Kidney (tissue), 14 donors: ENCODE results near the gene NFKBIZ. TPM values are rescaled to one million over a fixed set of nuclear protein-coding genes. Genes with fewer than 3 reads are reported as not detected.

Experiments
- DNase-seq, 5 donors: peaks; one replicate each; pipeline ENCODE4 v3.0.0-alpha.2; 2013 to 2020
- FAIRE-seq: peaks from 2 replicates; lab custom pipeline; 2012; peaks lifted over from hg19 to GRCh38; lab: Jason Lieb, UNC
- H3K27ac ChIP-seq, 2 donors: one replicate each; pipeline ENCODE4 v1.7.0; 2013; ENCODE audit warnings: low read depth in 2 of 2, low read length in 2 of 2, inconsistent platforms in 1 of 2
- H3K27me3 ChIP-seq: one replicate; pipeline ENCODE4 v1.7.1; 2013; ENCODE audit warnings: low read length, inconsistent platforms; ENCODE audit not compliant: control insufficient read depth, insufficient read depth
- H3K36me3 ChIP-seq, 3 donors: one replicate each; pipeline versions ENCODE4 v1.7.0 to v1.7.1; 2013; ENCODE audit warnings: low read length in 3 of 3, control low read depth in 1 of 3, inconsistent platforms in 1 of 3; ENCODE audit not compliant: insufficient read depth in 3 of 3, control insufficient read depth in 2 of 3
- H3K4me1 ChIP-seq, 3 donors: one replicate each; pipeline versions ENCODE4 v1.7.0 to v1.7.1; 2013; ENCODE audit warnings: low read length in 3 of 3, inconsistent platforms in 1 of 3, low read depth in 1 of 3; ENCODE audit not compliant: control insufficient read depth in 2 of 3, insufficient read depth in 2 of 3
- H3K4me3 ChIP-seq, 3 donors: one replicate each; pipeline versions ENCODE4 v1.7.0 to v1.8.1; 2013; ENCODE audit warnings: low read length in 3 of 3, control low read depth in 1 of 3, inconsistent platforms in 1 of 3
- H3K9ac ChIP-seq, 3 donors: one replicate each; pipeline versions ENCODE4 v1.7.0 to v1.7.1; 2013; ENCODE audit warnings: low read length in 3 of 3, control low read depth in 1 of 3, inconsistent platforms in 1 of 3
- H3K9me3 ChIP-seq, 3 donors: one replicate each; pipeline versions ENCODE4 v1.7.0 to v1.7.1; 2013; ENCODE audit warnings: low read length in 3 of 3, control low read depth in 1 of 3, inconsistent platforms in 1 of 3; ENCODE audit not compliant: control insufficient read depth in 2 of 3, insufficient read depth in 1 of 3
- CTCF ChIP-seq: IDR thresholded peaks from 3 replicates; pipeline ENCODE4 v1.5.1; 2012; ENCODE audit warnings: mild to moderate bottlenecking, moderate library complexity, borderline replicate concordance; ENCODE audit not compliant: insufficient read depth; ENCODE audit errors: extremely low read depth
- intact Hi-C: fragments of 100-400 bp; cut with DNase I; formaldehyde crosslinking; loops from one replicate; pipeline ENCODE4 v1.11.1; 2022
- polyA plus RNA-seq: library from polyadenylated mRNA; stranded (reverse); fragments of 350-450 nt; fragmentation: Illumina TruSeq; extraction: RNeasy Lipid Tissue Mini Kit (QIAGEN cat#74804); gene quantifications from one replicate; pipeline ENCODE4 v1.2.3, GENCODE V29; 2014; ENCODE audit warnings: low read depth, low replicate concordance; ENCODE audit not compliant: insufficient read depth
- total RNA-seq: library from RNA; stranded (reverse); fragmentation: NEBNext Ultra II Directional; extraction: Animal tissue kit (Norgen Biotek cat#: 25700); gene quantifications from one replicate; pipeline ENCODE4 v1.2.1, GENCODE V29; 2021
- donor health status: control.
- donor health status: control.
- donor health status: control.
- donor health status: control.
- donor health status: control.
- donor health status: DM: yes; HTN: yes; CAD: no.
- donor health status: Normal renal cell carcinoma (clear cell type).

The NFKBIZ gene
- total and polyA plus RNA-seq, 2 donors from 2014 or later: 6.7 to 196 TPM

- intact Hi-C loops: loop anchor here (5.0 kb wide), 1 partner anchor 403 kb away; no protein-coding TSS in a partner anchor
- H3K9ac ChIP-seq: no peak overlapping the region
- no peaks in the 10 kb centered on the region for H3K27me3 ChIP-seq
- H3K36me3 ChIP-seq: no peaks in the 10 kb centered on the region
- no peak for TF ChIP-seq CTCF
- no peak overlapping the region for H3K4me3 ChIP-seq
- FAIRE-seq (no peak), DNase-seq (no peak)
- H3K4me1 ChIP-seq: peaks cover 0 to 2% (median 0%) of the 10 kb centered on the region in 3 donors
- no peaks in the 10 kb centered on the region for H3K9me3 ChIP-seq
- no peak overlapping the region for H3K27ac ChIP-seq
These were observed 29.6 kb upstream of the NFKBIZ start for GRCh38 chr3:101819649-101820206.

GRCh38 chr3:101821503-101821902, 27.8 kb upstream of the NFKBIZ start:
- H3K4me1 ChIP-seq: no peaks in the 10 kb centered on the region
- DNase-seq (peak in 1 of 5 donors; percentile 62), FAIRE-seq (no peak)
- no peak overlapping the region for H3K9ac ChIP-seq
- H3K9me3 ChIP-seq: no peaks in the 10 kb centered on the region
- H3K27ac ChIP-seq: no peak overlapping the region
- TF ChIP-seq CTCF: no peak
- no peaks in the 10 kb centered on the region for H3K36me3 ChIP-seq
- no peak overlapping the region for H3K4me3 ChIP-seq
- intact Hi-C loops: no loop called here
- no peaks in the 10 kb centered on the region for H3K27me3 ChIP-seq

- Histone ChIP-seq H3K9ac (no peak overlapping the region), H3K36me3 (no peaks in the 10 kb centered on the region), H3K9me3 (no peaks in the 10 kb centered on the region), H3K4me1 (peaks cover 0 to 4% (median 3%) of the 10 kb centered on the region in 3 donors), H3K27ac (no peak overlapping the region), H3K27me3 (no peaks in the 10 kb centered on the region), H3K4me3 (no peak overlapping the region)
- no peak for FAIRE-seq
- DNase-seq: no peak
- TF ChIP-seq CTCF: no peak
- intact Hi-C loops: no loop called here
These were observed 25.8 kb upstream of the NFKBIZ start for GRCh38 chr3:101823525-101823924.

GRCh38 chr3:101824702-101825101, 24.6 kb upstream of the NFKBIZ start:
- no peaks in the 10 kb centered on the region for H3K27me3 ChIP-seq
- DNase-seq: no peak
- TF ChIP-seq CTCF: no peak
- H3K4me1 ChIP-seq: peaks cover 6 to 14% (median 7%) of the 10 kb centered on the region in 3 donors
- intact Hi-C loops: no loop called here
- H3K9ac ChIP-seq: no peak overlapping the region
- H3K27ac ChIP-seq: no peak overlapping the region
- H3K4me3 ChIP-seq: no peak overlapping the region
- no peak for FAIRE-seq
- H3K9me3 ChIP-seq: no peaks in the 10 kb centered on the region
- no peaks in the 10 kb centered on the region for H3K36me3 ChIP-seq
